ENCODE measurements around the gene NAALADL2.

DNA sequence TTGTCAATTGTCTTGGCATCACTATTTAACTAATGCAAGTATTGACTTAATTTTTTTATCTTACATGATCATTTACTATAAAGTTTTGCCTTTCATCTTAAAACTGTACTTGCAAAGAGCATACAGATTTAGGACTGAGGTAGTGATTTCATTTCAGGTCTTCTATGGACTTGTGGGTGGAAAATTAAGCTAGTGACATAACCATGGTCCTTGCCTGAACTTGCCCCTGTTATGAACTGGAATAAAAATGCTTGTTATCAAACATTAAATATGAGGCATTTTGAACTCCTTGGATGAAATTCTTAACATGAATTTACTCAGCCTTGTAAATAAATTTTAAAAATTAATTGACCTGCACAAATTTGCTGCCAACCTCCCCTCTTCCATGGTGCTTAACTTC lies 712.0 kb downstream of the NAALADL2 start:
- TF ChIP-seq, protein P1, sequence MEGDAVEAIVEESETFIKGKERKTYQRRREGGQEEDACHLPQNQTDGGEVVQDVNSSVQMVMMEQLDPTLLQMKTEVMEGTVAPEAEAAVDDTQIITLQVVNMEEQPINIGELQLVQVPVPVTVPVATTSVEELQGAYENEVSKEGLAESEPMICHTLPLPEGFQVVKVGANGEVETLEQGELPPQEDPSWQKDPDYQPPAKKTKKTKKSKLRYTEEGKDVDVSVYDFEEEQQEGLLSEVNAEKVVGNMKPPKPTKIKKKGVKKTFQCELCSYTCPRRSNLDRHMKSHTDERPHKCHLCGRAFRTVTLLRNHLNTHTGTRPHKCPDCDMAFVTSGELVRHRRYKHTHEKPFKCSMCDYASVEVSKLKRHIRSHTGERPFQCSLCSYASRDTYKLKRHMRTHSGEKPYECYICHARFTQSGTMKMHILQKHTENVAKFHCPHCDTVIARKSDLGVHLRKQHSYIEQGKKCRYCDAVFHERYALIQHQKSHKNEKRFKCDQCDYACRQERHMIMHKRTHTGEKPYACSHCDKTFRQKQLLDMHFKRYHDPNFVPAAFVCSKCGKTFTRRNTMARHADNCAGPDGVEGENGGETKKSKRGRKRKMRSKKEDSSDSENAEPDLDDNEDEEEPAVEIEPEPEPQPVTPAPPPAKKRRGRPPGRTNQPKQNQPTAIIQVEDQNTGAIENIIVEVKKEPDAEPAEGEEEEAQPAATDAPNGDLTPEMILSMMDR (conservative IDR thresholded peaks at IDR 0.05; ENCODE audit: low read depth, low read length) = no peak
- TF ChIP-seq EZH2phosphoT487 (IDR thresholded peaks at IDR 0.05; ENCODE audit: borderline replicate concordance, low read length) (no peak), EZH2 (IDR thresholded peaks at IDR 0.05; ENCODE audit: low read length, unreplicated experiment) (no peak)
